ENCODE measurements around the gene TMEM138. TPM values are rescaled to one million over a fixed set of nuclear protein-coding genes. Genes with fewer than 3 reads are reported as not detected.

Gene TMEM138
- total RNA-seq, 1 donor from 2014 or later: 30.7 TPM

- H3K27ac Mint-ChIP-seq: no peak overlapping the region
- no peak overlapping the region for H3K9ac ChIP-seq
- H2AFZ ChIP-seq (replicated peaks): no peak overlapping the region
- no peaks in the 10 kb centered on the region for H3K9me3 ChIP-seq (ENCODE audit: low read depth)
- TF ChIP-seq CTCF (IDR thresholded peaks at IDR 0.05) (no peak), EZH2phosphoT487 (IDR thresholded peaks at IDR 0.05) (no peak), EZH2 (IDR thresholded peaks at IDR 0.05) (no peak)
- H3K27me3 Mint-ChIP-seq (ENCODE audit: insufficient read depth, low read depth): peaks cover 5% of the 10 kb centered on the region
- no peak for DNase-seq (ENCODE audit: low spot score)
- H3K4me3 Mint-ChIP-seq: no peak overlapping the region
- no peak overlapping the region for H3K27ac ChIP-seq
- no peak overlapping the region for H3K4me3 ChIP-seq
- H3K4me2 ChIP-seq: no peak overlapping the region
- peaks cover 47% of the 10 kb centered on the region for H3K36me3 ChIP-seq
- no peaks in the 10 kb centered on the region for H3K27me3 ChIP-seq
- peaks cover 45% of the 10 kb centered on the region for H3K79me2 ChIP-seq (ENCODE audit: low read depth)
- H3K36me3 Mint-ChIP-seq: peaks cover 51% of the 10 kb centered on the region
- peaks cover 42% of the 10 kb centered on the region for H4K20me1 ChIP-seq (ENCODE audit: low read depth)
- no peaks in the 10 kb centered on the region for H3K9me3 Mint-ChIP-seq
- H3K4me1 Mint-ChIP-seq: no peaks in the 10 kb centered on the region
- H3K4me1 ChIP-seq: no peaks in the 10 kb centered on the region
- peaks cover 17% of the 10 kb centered on the region for H3F3A ChIP-seq (ENCODE audit: low read depth)
These were observed 53.2 kb downstream of the TMEM138 start for GRCh38 chr11:61415381-61415780.

DNA sequence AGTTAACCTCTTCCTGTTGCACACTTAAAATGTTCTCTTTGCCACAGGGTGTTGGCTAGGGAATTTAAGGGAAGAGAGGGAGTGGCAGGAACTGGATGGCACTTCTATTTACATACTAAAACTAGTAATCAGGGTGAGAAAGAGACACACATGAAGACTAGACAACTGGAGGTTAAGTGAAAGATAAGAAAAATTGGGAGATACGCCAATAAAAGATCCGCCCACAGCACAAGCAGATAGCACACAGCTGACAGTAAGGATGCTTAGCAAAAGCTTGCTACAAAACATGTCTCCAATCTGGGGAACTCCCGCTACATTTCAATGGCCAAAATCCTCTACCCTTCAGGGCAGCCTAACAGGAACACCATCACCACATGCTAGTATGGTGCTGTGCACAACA is 54.8 kb downstream of the TMEM138 start:
- H3K4me3 ChIP-seq: no peak overlapping the region
- no peak for TF ChIP-seq CTCF (IDR thresholded peaks at IDR 0.05)
- TF ChIP-seq EZH2 (IDR thresholded peaks at IDR 0.05): no peak
- TF ChIP-seq EZH2phosphoT487 (IDR thresholded peaks at IDR 0.05): no peak
- no peak for DNase-seq (ENCODE audit: low spot score)
- H4K20me1 ChIP-seq (ENCODE audit: low read depth): peaks cover 57% of the 10 kb centered on the region
- peaks cover 8% of the 10 kb centered on the region for H3F3A ChIP-seq (ENCODE audit: low read depth)
- H3K4me3 Mint-ChIP-seq: no peak overlapping the region
- no peaks in the 10 kb centered on the region for H3K4me1 Mint-ChIP-seq
- no peak overlapping the region for H3K9ac ChIP-seq
- H3K27me3 ChIP-seq: no peaks in the 10 kb centered on the region
- no peak overlapping the region for H3K27ac Mint-ChIP-seq
- H3K36me3 ChIP-seq: peaks cover 41% of the 10 kb centered on the region
- H3K27ac ChIP-seq: no peak overlapping the region
- H3K4me2 ChIP-seq: no peak overlapping the region
- no peaks in the 10 kb centered on the region for H3K9me3 ChIP-seq (ENCODE audit: low read depth)
- no peaks in the 10 kb centered on the region for H3K9me3 Mint-ChIP-seq
- H3K79me2 ChIP-seq (ENCODE audit: low read depth): peaks cover 61% of the 10 kb centered on the region
- H3K36me3 Mint-ChIP-seq: peaks cover 49% of the 10 kb centered on the region
- H3K4me1 ChIP-seq: no peaks in the 10 kb centered on the region
- H3K27me3 Mint-ChIP-seq (ENCODE audit: insufficient read depth, low read depth): peaks cover 2% of the 10 kb centered on the region
- no peak overlapping the region for H2AFZ ChIP-seq (replicated peaks)

GRCh38 chr11:61417670-61418069 is 55.5 kb downstream of the TMEM138 start:
- H3K9ac ChIP-seq: no peak overlapping the region
- H3K36me3 Mint-ChIP-seq: peaks cover 49% of the 10 kb centered on the region
- no peak for DNase-seq (ENCODE audit: low spot score)
- no peaks in the 10 kb centered on the region for H3K9me3 ChIP-seq (ENCODE audit: low read depth)
- TF ChIP-seq EZH2 (IDR thresholded peaks at IDR 0.05) (no peak), EZH2phosphoT487 (IDR thresholded peaks at IDR 0.05) (no peak), CTCF (IDR thresholded peaks at IDR 0.05) (no peak)
- H3K27ac ChIP-seq: no peak overlapping the region
- H3K4me3 ChIP-seq: no peak overlapping the region
- peaks cover 2% of the 10 kb centered on the region for H3K27me3 Mint-ChIP-seq (ENCODE audit: insufficient read depth, low read depth)
- peaks cover 65% of the 10 kb centered on the region for H3K79me2 ChIP-seq (ENCODE audit: low read depth)
- no peak overlapping the region for H3K4me3 Mint-ChIP-seq
- H3F3A ChIP-seq (ENCODE audit: low read depth): peaks cover 6% of the 10 kb centered on the region
- H3K36me3 ChIP-seq: peaks cover 44% of the 10 kb centered on the region
- no peak overlapping the region for H3K4me2 ChIP-seq
- H3K9me3 Mint-ChIP-seq: no peaks in the 10 kb centered on the region
- H4K20me1 ChIP-seq (ENCODE audit: low read depth): peaks cover 64% of the 10 kb centered on the region
- H3K4me1 Mint-ChIP-seq: peaks cover 2% of the 10 kb centered on the region
- H2AFZ ChIP-seq (replicated peaks): no peak overlapping the region
- H3K27ac Mint-ChIP-seq: no peak overlapping the region
- H3K27me3 ChIP-seq: no peaks in the 10 kb centered on the region
- H3K4me1 ChIP-seq: no peaks in the 10 kb centered on the region
